IPS-15b (cell line): Measurements from ENCODE around the gene EIF4EBP3.
"Not testable (repeated sequence)": the region's sequence is repeated elsewhere in the genome, so short reads cannot be mapped to it uniquely, and the experiment has no call there.

Source experiments
- H3K27me3 ChIP-seq: one replicate; pipeline ENCODE4 v1.6.1; 2013; ENCODE audit warnings: low read length; ENCODE audit not compliant: control insufficient read depth, insufficient read depth
- H3K36me3 ChIP-seq: one replicate; pipeline ENCODE4 v1.6.1; 2013; ENCODE audit warnings: low read length; ENCODE audit not compliant: control insufficient read depth, insufficient read depth
- H3K4me1 ChIP-seq: one replicate; pipeline ENCODE4 v1.6.1; 2013; ENCODE audit warnings: mild to moderate bottlenecking, low read length; ENCODE audit not compliant: control insufficient read depth, insufficient read depth
- H3K4me3 ChIP-seq: one replicate; pipeline ENCODE4 v1.5.1; 2013; ENCODE audit warnings: low read depth, low read length
- H3K9ac ChIP-seq: one replicate; pipeline ENCODE4 v1.6.1; 2013; ENCODE audit warnings: low read depth, mild to moderate bottlenecking, low read length
- H3K9me3 ChIP-seq: one replicate; pipeline ENCODE4 v1.6.1; 2013; ENCODE audit warnings: mild to moderate bottlenecking, low read length; ENCODE audit not compliant: control insufficient read depth, insufficient read depth

Gene EIF4EBP3

DNA sequence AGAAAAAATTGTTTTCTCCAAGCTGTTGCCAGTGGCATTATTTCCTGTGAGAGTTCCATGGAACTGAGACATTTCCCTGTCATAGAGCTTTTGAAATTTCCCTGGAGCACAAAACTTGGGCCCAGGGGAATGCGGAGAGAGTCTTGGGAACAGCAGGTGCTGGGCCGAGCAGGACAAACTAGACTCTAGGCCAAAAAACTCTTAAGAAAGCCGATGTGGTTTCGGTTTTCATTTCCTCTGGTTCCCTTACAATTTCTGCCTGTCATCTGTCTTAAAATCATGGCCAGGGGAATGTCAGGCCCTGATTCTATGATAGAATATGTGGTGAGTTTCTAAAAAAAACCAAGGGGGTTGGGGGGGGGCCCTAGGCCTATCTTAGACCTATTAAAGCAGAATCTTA lies 21.7 kb downstream of the EIF4EBP3 start:
- no peak overlapping the region for H3K9ac ChIP-seq
- H3K36me3 ChIP-seq, result peaks cover 19% of the 10 kb centered on the region
- no peaks in the 10 kb centered on the region for H3K4me1 ChIP-seq
- H3K27me3 ChIP-seq, result no peaks in the 10 kb centered on the region
- no peaks in the 10 kb centered on the region for H3K9me3 ChIP-seq
- no peak overlapping the region for H3K4me3 ChIP-seq

DNA sequence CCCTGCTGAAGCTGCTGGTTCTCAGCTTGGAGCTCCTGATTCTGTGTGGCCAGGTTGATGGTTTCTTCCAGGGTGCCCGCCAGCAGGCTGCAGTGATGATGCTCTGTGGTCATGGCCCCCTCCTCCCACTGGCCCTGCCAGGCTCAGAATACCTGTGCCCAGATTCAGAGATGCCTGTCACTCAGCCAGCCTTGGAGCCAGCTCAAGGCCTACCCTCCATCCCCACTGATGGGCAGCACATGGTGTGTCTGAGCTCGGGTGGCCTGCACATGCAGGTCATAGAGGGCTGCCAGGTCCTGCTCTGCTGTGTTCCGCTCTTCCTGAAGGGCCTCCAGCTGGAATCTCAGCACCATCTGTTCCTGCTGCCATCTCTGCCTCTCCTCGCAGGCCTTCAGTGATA lies 22.6 kb downstream of the EIF4EBP3 start:
- no peaks in the 10 kb centered on the region for H3K9me3 ChIP-seq
- H3K4me3 ChIP-seq, result no peak overlapping the region
- H3K27me3 ChIP-seq, result no peaks in the 10 kb centered on the region
- H3K9ac ChIP-seq, result no peak overlapping the region
- H3K4me1 ChIP-seq, result no peaks in the 10 kb centered on the region
- H3K36me3 ChIP-seq, result peaks cover 19% of the 10 kb centered on the region

DNA sequence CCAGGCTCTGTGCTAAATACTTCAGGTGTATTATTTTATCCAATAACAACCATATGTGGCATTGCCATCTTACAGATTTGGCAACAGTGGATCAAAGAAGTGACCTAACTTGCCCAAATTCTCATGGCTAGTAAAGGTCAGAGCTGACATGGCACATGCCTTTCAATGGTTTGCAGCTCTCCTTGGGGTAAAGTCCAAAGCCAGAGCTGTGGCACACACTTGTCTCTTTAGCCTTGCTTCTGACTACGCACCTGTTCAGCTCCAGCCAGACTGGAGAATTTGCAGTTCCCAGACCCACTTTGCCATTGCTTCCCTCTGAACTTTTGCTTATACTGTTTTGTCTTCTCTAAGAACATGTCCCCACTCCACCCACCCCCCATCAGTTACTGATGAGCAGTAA lies 23.0 kb downstream of the EIF4EBP3 start:
- no peaks in the 10 kb centered on the region for H3K9me3 ChIP-seq

DNA sequence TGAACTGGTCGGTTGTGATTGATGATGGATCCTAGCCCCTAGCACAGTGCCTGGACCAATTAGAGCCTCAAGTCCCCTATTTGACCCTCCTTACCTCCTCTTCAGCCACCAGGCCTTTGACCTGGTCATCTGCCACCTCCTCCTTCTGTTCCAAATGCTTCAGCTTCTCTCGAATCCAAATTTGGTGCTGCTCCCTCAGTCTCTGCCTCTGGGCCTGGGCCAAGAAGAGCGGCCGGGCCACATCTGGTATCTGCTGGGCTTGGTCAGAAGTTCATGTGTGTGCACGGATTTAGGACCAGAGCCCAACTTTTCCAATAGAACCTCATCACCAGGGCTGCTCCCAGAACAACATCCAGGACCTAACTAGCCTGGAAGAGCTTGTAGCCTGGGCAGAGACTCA lies 23.6 kb downstream of the EIF4EBP3 start:
- Histone ChIP-seq H3K9me3 (no peaks in the 10 kb centered on the region), H3K36me3 (peaks cover 18% of the 10 kb centered on the region), H3K4me1 (no peaks in the 10 kb centered on the region), H3K27me3 (no peaks in the 10 kb centered on the region), H3K4me3 (no peak overlapping the region), H3K9ac (no peak overlapping the region)

More for the DNA sequence above, 23.0 kb downstream of the EIF4EBP3 start:
- no peak overlapping the region for H3K4me3 ChIP-seq
- H3K9ac ChIP-seq, result no peak overlapping the region
- no peaks in the 10 kb centered on the region for H3K27me3 ChIP-seq
- no peaks in the 10 kb centered on the region for H3K4me1 ChIP-seq
- H3K36me3 ChIP-seq, result peaks cover 19% of the 10 kb centered on the region

DNA sequence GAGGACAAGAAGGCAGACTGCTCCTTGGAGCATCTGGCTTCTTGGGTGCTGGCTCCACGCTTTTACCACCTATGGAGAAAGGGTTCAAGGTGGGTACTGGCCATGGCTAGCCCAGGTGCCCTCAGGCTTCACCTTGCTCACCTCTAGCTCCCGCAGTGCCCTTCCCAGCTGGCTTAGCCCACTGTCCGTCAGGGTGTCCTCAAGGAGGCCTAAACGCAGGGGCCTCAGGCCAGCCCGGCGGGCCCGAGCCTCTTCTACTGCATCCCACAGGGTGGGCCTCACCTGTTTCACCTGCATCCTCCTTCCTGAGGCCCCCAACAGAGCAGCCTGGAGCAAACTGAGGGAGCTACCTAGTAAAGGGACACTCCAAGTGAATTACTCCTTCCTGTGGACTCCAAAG lies 26.2 kb downstream of the EIF4EBP3 start:
- H3K9ac ChIP-seq, result no peak overlapping the region
- H3K9me3 ChIP-seq, result no peaks in the 10 kb centered on the region
- H3K27me3 ChIP-seq, result no peaks in the 10 kb centered on the region
- H3K4me3 ChIP-seq, result no peak overlapping the region
- H3K36me3 ChIP-seq, result no peaks in the 10 kb centered on the region
- no peaks in the 10 kb centered on the region for H3K4me1 ChIP-seq

DNA sequence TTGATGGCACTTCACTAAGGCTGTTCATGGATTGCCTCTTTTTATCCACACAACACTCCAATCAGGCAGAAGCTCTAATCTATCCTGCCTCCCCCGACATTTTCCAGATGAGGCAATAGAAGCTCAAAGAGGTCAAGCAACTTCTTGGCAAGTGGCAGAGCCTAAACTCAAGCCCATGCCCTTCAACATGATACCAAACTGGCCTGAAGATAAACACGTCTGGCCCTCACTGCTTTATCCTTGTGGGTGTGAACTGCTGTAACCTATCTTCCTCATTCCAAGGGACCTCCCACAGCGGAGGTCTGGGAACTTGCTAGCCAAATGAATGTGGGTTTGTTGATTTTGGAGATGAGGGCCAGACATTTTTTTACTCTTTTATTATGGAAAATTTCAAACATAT lies 26.7 kb downstream of the EIF4EBP3 start:
- no peaks in the 10 kb centered on the region for H3K36me3 ChIP-seq
- no peaks in the 10 kb centered on the region for H3K27me3 ChIP-seq
- no peak overlapping the region for H3K9ac ChIP-seq
- H3K9me3 ChIP-seq, result no peaks in the 10 kb centered on the region
- no peak overlapping the region for H3K4me3 ChIP-seq
- no peaks in the 10 kb centered on the region for H3K4me1 ChIP-seq

DNA sequence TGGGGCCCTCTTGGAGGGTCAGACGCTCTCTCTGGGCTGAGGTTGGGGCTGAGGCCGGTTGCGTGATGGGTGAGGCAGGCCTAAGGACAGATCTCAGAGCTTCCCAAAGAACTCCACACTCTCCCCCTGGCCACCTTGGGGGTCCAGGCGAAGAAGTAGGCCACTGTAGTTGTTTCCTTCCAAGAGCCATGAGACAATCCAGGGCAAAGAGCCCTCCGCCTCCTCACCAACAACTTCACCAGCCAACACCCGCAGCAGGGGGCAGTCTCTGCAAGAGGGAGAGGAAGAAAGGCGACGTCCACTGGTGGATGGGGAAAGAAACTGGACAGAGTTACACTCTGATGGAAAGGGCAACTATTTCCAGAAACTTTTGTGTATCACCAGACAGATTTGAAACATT lies 27.8 kb downstream of the EIF4EBP3 start:
- Histone ChIP-seq H3K36me3 (no peaks in the 10 kb centered on the region), H3K4me3 (no peak overlapping the region), H3K4me1 (no peaks in the 10 kb centered on the region)

DNA sequence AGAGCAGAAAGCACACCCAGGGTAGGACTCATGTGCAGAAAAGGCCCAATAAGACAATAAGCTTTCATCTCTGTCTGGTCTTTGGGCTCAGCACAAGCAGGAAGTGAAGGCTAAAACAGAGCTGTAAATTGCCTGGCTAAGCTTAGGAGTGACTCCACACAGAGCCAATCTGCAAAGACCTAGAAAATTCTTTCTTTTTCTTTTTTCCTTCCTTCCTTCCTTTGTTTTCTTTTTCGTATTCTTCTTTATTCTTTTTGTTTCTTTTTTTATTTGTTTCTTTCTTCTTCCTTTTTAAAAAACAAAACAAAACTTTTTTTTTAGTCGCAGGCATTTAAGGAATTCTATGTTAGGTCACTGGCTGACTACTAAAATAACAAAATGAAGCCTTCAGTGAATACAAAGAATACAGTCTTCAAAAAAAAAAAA lies 29.3 kb downstream of the EIF4EBP3 start:
- Histone ChIP-seq H3K4me3 (no peak overlapping the region), H3K9me3 (no peaks in the 10 kb centered on the region), H3K4me1 (no peaks in the 10 kb centered on the region), H3K27me3 (no peaks in the 10 kb centered on the region), H3K9ac (no peak overlapping the region), H3K36me3 (no peaks in the 10 kb centered on the region)

More for the DNA sequence above, 27.8 kb downstream of the EIF4EBP3 start:
- no peaks in the 10 kb centered on the region for H3K27me3 ChIP-seq
- no peak overlapping the region for H3K9ac ChIP-seq
- no peaks in the 10 kb centered on the region for H3K9me3 ChIP-seq

DNA sequence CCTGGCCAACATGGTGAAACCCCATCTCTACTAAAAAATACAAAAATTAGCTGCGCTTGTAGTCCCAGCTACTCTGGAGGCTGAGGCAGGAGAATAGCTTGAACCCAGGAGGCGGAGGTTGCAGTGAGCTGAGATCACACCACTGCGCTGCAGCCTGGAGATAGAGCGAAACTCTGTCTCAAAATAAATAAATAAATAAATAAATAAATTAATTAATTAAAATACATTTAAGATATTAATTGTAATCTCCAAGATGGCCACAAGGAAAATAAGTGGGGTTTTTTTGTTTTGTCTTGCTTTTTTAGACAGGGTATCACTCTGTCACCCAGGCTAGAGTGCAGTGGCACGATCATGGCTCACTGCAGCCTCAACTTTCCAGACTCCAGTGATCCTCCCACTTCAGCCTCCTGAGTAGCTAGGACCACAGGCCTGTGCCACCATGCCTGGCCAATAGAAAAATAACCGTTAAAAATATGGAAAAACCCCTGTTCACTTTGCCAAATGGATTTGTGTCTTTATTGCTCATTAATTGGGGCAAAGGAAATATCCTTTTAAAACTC lies 31.8 kb downstream of the EIF4EBP3 start:
- H3K36me3 ChIP-seq, H3K27me3 ChIP-seq, H3K9ac ChIP-seq, H3K9me3 ChIP-seq, H3K4me1 ChIP-seq, H3K4me3 ChIP-seq: not testable (repeated sequence)

DNA sequence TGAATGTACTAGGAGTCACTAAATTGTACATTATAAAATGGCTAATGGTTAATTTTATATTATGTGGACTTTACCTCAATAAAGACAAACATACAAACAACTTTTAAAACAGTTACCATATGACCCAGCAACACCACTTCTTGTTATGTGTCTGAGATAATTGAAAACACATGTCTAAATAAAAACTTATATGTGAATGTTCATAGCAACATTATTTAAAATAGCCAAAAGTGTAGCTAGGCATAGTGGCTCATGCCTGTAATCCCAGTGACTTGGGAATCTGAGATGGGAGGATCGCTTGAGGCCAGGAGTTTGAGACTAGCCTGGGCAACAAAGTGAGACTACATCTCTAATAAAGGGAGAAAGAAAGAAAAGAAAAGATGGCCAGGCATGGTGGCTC lies 40.0 kb downstream of the EIF4EBP3 start:
- Histone ChIP-seq H3K36me3 (no peaks in the 10 kb centered on the region), H3K4me1 (no peaks in the 10 kb centered on the region), H3K9me3 (no peaks in the 10 kb centered on the region)

DNA sequence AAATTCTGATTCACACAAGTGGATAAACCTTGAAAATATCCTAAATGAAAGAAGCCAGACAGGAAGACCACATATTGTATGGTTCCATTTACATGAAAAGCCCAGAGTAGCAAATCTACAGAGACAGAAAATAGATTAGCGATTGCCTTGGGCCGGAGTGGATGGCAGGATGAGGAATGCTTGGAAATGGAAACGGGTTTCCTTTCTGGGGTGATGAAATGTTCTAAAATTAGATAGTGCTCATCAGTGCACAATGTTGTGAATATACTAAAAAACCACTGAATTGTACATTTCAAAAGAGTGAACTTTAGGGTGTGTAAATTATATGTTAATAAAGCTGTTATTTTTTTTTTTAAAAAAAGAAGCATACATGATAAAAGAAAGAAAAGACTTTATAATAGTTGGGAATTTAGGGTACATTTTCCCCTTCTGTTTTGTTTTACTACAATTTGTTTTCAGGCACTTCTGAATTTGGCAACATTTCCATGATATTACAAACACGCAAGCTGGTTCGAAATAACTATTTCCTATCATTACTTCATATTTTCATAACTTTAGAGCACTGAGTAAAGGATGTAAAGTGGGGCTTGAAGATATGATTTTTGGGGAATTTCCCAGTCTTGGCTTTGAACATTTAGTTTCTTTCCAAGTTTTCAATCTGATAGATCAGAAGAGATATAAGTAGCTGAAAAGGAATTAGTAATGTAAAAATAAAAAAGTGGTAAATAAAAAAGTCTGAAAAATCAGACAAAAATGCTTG lies 41.0 kb downstream of the EIF4EBP3 start:
- no peaks in the 10 kb centered on the region for H3K27me3 ChIP-seq
- H3K36me3 ChIP-seq, result no peaks in the 10 kb centered on the region
- no peaks in the 10 kb centered on the region for H3K4me1 ChIP-seq
- H3K9me3 ChIP-seq, result no peaks in the 10 kb centered on the region
- H3K9ac ChIP-seq, result no peak overlapping the region
- no peak overlapping the region for H3K4me3 ChIP-seq

More for the DNA sequence above, 40.0 kb downstream of the EIF4EBP3 start:
- H3K9ac ChIP-seq, result no peak overlapping the region
- H3K4me3 ChIP-seq, result no peak overlapping the region
- H3K27me3 ChIP-seq, result no peaks in the 10 kb centered on the region

DNA sequence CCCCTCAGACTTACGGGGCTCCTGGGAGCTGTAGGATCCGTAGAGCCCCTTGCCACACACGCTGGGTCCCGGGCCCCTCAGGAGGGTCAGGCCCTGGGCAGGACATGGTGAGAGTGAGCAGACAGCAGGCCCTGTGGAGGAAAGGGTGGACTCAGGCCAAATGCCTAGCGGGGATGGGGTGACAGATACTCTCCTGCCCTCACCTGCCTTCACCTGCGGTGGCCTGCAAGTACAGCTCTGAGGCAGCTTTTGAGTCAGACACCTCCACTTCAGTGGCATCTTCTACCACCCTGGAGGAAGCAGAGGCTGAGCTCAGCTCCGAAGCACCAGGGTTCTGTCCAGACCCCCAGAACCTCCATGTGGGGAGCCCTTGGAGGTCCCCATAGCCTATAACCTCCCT lies 43.4 kb downstream of the EIF4EBP3 start:
- no peaks in the 10 kb centered on the region for H3K9me3 ChIP-seq
- no peak overlapping the region for H3K4me3 ChIP-seq
- H3K36me3 ChIP-seq, result no peaks in the 10 kb centered on the region
- no peaks in the 10 kb centered on the region for H3K27me3 ChIP-seq
- H3K9ac ChIP-seq, result no peak overlapping the region
- H3K4me1 ChIP-seq, result no peaks in the 10 kb centered on the region
